ENCODE measurements around the gene SERPINB11.

DNA sequence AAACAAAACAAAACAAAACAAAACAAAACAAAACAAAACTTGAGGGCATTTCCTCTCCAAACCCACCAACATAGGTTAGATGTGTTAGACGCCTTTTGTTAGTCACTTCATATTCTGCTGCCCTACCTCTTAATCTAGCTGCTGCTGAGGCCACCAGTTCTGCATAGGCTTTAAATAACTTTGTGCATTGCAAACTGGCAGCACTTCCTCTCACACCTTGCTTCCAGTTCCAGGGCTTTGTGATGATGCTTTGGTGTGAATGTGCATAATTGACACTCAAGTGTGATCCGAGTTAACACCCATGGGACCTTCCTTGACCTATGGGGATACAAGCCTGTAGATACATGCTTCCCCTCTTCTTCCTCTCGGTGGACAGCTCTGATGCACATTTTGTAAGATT lies 2.3 kb upstream of the SERPINB11 start:
- TF ChIP-seq CTCF (IDR thresholded peaks at IDR 0.05; ENCODE audit: low read length) (no peak), EZH2 (optimal IDR thresholded peaks at IDR 0.05; ENCODE audit: low read depth, low read length) (no peak)

Data from MM.1S (cell line).